Activated naive CD4-positive, alpha-beta T cell treated with anti-CD3 and anti-CD28 coated beads, Interleukin-2, amount 50 U/mL, for 16 hours (primary cell): ENCODE data around the gene IL37.

ENCODE experiments used
- DNase-seq: peaks from one replicate; pipeline ENCODE4 v3.0.0-alpha.2; 2020

IL37 gene

GRCh38 chr2:112910865-112911264 is at the start of gene IL37:
Gene IL37 (plus strand): TSS chr2:112911165. CDS start chr2:112913013, 1,848 bp downstream.
- no peak for DNase-seq

GRCh38 chr2:112864072-112864471 is 46.9 kb upstream of the IL37 start:
- no peak for DNase-seq

GRCh38 chr2:112866128-112866835 is 44.7 kb upstream of the IL37 start:
- DNase-seq: no peak

DNA sequence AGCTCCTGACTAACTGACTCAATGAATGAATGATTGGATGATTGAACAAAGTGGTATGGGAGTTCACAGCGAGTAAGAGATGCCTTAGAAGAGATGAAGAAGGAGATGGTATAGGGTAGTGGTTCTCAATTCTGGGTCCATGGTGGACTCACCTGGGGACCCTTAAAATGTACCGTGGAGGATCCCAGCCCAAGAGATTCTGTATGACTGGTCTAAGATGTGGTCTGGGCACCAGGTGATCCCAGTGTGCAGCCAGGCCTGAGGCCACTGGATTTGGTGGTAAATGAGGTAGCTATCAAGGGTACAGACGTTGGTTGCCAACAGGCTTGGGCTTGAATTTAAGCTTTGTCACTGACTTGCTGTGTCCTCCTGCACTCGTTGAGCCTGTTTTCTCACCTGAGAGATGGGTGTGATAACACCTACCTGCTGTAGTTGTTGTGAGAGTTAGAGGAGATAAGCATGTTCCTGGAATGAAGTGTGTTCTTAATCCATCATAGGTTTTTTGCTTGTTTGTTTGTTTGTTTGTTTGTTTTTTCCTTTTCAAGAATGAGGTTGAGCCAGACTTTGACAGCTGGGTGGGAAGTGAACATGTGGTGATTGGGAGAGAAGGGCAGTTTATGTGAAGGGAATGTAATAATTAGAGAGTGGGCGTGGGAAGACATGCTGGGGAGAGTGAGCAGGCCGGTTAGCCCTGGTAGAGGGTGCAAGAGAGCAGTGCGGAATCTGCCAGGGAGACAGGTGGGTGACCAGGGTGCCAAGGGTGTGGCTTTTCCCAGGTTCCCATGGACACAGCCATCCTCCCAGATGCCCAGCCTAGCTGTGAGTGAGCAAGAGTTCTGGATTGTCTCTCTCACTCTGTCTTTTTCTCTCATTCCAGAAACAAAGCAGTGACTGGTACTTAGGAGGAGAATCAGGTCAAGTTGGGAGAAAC is 43.0 kb upstream of the IL37 start:
- no peak for DNase-seq

DNA sequence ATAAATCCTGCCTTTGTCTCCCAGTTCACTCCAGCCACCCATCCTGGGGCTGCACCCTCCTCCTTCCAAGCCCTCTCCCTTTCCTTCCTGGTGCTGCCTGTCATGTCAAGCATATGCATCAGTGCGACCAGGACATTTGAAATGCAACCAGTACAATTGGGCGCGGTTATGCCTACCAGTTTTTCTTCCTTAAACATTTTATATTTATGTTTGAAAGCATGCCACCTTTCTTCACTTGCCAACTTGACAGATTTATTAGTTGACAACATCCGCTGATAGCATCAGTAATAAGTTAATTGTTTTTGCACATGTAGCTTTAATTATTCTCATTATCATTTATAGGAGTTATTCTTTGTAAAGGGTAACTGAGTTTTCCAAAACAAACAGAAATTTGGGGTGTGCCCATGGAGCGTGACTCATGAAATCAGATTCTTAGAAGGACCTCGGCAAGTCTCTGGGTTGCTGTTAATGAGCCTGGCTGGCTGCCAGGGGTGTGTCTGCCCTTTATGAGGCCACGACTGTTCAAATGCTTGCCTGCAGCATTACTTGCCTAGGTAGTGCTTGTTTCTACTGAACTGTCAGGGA is 41.6 kb upstream of the IL37 start:
- no peak for DNase-seq

DNA sequence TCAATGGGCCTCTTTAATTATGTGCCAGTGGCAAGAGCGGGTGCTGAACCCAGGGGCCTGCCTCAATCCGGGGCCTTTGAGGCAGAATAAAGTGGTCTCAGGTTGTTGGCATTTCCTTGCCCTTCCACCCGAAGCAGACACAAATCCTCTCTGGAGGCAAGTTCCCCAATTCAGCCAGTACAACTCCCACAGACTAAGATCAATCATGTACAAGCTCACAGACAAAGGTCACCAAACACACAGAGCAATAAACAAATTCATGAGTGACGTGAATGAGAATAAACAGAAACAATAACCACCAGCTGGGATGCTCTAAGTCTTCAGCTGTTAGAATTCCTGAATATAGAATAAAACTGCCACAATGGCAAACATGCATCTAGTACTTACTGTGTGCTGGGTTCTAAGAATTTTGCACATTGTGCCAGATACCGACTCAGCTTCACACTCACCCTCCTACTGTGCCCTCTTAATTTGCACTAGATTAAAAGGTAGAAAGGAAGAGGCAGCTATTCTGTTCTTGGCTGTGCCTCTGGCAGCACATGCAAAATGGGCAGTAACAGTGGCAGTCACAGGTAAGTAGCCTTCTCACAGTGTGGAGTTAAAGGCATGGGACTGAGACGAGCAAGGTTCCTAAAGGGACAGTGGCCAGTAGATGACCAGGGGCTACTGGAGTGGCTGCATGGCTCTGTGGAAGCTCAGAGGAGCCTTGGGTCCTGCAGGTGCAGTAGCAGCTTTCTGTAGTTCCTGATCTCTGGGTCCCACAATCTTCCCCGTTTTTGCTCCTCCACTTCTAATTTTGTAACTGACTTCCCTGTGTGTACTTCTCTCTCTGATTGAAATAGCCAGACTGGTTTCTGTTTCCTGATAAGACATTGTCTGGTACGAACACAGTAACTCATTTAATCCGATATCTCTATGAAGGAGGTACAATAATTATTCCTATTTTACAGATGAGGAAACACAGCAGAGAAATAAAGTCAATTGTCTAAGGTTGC is 39.8 kb upstream of the IL37 start:
- DNase-seq: no peak

DNA sequence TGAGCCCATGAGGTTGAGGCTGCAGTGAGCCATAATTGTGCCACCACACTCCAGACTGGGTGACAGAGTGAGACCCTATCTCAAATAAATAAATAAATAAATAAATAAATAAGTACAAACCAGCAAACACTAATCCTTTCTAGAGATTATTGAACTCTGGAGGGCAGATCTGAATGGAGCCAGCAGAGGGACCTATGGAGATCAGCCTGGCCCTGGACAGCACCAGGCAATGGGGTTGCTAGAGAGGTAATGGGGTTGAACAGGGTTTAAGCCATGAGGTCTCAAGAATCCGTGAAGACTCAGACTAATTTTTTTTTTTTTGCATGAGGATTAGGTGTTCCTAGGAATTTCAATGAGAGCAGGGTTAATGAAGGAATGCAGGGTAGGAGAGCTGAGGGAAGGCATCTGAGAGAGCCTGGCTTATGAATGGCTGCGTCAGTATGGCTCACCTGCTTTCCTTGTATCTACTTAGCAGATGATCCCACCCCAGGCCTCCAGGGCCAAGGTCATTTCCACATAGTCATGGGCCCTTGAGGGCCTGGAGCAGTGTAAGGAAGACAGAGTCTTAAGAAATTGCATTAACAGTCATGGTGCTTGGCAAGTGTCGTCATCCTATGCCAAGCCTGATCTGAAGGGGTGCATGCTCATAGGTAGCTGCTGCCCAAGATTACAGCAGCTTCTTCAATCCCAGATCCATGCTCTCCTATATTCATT is 34.6 kb upstream of the IL37 start:
- no peak for DNase-seq

DNA sequence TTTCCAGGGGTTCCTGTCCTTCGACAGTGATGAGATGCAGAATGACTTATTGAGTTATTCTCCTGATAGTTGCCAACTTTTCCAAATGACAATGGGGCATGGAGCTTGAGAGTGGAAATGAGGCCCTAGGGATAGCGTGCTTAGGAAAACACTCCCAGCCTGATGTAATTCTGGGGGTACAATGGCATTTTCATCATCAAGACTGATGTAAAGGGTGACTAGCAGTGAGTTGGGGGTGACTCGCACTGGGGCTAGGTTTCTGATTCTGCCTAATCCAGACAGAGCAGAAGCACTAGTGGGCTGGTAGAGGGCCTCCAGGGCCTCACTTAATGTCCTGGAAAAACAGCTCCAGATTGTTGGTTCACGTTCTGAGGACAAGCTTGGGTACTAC is 34.0 kb upstream of the IL37 start:
- no peak for DNase-seq

DNA sequence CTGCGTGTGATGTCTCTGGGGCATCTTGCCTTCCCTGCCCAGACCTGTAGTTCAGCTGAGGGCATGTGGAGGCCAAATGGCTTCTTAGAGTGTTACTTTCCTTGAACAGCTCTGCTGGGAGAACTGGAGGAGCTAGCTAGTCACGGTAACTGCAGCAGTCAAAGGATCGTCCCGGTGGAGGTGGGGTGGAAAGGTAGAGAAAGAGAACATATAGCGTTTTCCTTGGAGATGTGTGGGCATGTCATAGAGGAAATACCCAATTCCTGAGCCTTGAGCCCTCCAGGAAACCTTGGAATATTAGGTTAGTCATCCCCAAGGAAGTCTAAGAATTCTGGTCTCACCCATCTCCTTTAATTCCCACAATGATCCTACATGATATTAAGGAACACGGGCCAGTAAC is 33.5 kb upstream of the IL37 start:
- no peak for DNase-seq

GRCh38 chr2:112879491-112880041 is 31.4 kb upstream of the IL37 start:
- no peak for DNase-seq

- no peak for DNase-seq
Measured at GRCh38 chr2:112880091-112880531, 30.9 kb upstream of the IL37 start.

GRCh38 chr2:112880696-112881095 is 30.3 kb upstream of the IL37 start:
- no peak for DNase-seq

GRCh38 chr2:112881217-112881985 is 29.6 kb upstream of the IL37 start:
- DNase-seq: no peak

GRCh38 chr2:112883669-112884068 is 27.3 kb upstream of the IL37 start:
- DNase-seq: no peak

GRCh38 chr2:112884869-112885505 is 26.0 kb upstream of the IL37 start:
- DNase-seq: peak; percentile 69

DNA sequence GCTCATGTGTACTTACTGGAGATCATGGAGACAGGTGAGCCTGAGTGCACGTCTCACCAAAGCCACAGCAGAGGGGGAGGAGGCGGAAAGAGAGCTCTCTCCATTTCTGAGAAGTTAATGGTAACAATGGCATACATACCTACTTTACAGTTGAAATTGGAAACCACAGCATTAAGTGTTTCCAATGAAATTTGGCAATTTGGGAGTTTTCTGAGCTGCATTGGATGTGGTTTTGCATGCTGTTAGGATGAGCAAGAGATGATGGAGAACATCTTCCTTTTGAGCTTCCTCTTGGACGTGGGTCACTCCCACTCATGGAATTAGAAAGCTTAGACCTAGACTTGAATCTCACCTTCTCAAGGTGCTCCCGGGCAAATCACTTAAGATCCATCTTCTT is 25.5 kb upstream of the IL37 start:
- DNase-seq: no peak

DNA sequence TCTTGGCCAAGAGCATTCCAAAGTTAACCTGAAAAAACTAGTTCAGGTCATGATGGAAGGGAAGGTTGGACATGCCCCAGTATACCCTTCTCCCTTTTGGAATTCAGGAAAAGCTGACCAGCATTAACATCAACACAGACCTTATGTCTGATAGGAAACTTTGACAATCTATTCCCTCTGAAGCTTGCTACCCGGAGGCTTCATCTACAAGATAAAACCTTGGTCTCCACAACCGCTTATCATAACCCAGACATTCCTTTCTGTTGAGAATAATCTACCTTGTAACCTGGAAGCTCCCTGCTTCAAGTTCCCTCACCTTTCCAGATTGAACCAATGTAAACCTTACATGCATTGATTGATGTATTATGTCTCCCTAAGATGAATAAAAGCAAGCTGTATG is 24.7 kb upstream of the IL37 start:
- DNase-seq: no peak

- DNase-seq: no peak
Measured at GRCh38 chr2:112887964-112888749, 22.8 kb upstream of the IL37 start.

- no peak for DNase-seq
Measured at GRCh38 chr2:112889976-112890375, 21.0 kb upstream of the IL37 start.
